Activated CD8-positive, alpha-beta T cell treated with anti-CD3 and anti-CD28 coated beads for 36 hours (primary cell): ENCODE data around the gene FABP6. TPM values are rescaled to one million over a fixed set of nuclear protein-coding genes. Genes with fewer than 3 reads are reported as not detected.

Experiments used
- ATAC-seq: fragments of 200-7000 bp; cut with Tn5 transposase; one replicate; pipeline ENCODE4 v1.10.0; 2021; ENCODE audit warnings: mild to moderate bottlenecking, moderate library complexity
- CTCF ChIA-PET: fragments of 350-600 bp; sonication (Branson Sonifier 250); formaldehyde crosslinking; loops from one replicate; lab custom pipeline; 2021; ENCODE audit warnings: antibody characterized with exemption; lab: Charles Lee
- POLR2A ChIA-PET: fragments of 350-600 bp; sonication (Branson Sonifier 250); formaldehyde crosslinking; loops from one replicate; lab custom pipeline; 2021; ENCODE audit warnings: antibody characterized with exemption; lab: Charles Lee
- DNase-seq: peaks from one replicate; pipeline ENCODE4 v3.0.0-alpha.2; 2020
- H3K27ac Mint-ChIP-seq: one replicate; pipeline ENCODE4 v1.8.0; 2021; ENCODE audit warnings: mild to moderate bottlenecking, mixed read lengths
- H3K27me3 Mint-ChIP-seq: one replicate; pipeline ENCODE4 v1.8.0; 2021; ENCODE audit warnings: mixed read lengths
- H3K36me3 Mint-ChIP-seq: one replicate; pipeline ENCODE4 v1.8.0; 2021; ENCODE audit warnings: low read depth, mixed read lengths
- H3K4me1 Mint-ChIP-seq: one replicate; pipeline ENCODE4 v1.8.0; 2021; ENCODE audit warnings: low read depth, mixed read lengths
- H3K4me3 Mint-ChIP-seq: one replicate; pipeline ENCODE4 v1.8.0; 2021; ENCODE audit warnings: mild to moderate bottlenecking, moderate library complexity, mixed read lengths
- H3K9me3 Mint-ChIP-seq: one replicate; pipeline ENCODE4 v1.8.0; 2021; ENCODE audit warnings: mixed read lengths
- intact Hi-C: fragments of 100-400 bp; cut with micrococcal nuclease; formaldehyde crosslinking; loops from one replicate; pipeline ENCODE4 v1.10.0; 2022
- total RNA-seq, 2 experiments: library from RNA; stranded (reverse); gene quantifications; one replicate each; pipeline ENCODE4 v1.2.3, GENCODE V29; 2021
- TF ChIP-seq, protein P1 (sequence below): fragments of 200-600 bp; IDR thresholded peaks from one replicate; pipeline ENCODE4 v1.8.0; 2022; ENCODE audit warnings: antibody characterized with exemption, mild to moderate bottlenecking

The FABP6 gene
- total RNA-seq, 2 experiments from 2014 or later, result not detected

DNA sequence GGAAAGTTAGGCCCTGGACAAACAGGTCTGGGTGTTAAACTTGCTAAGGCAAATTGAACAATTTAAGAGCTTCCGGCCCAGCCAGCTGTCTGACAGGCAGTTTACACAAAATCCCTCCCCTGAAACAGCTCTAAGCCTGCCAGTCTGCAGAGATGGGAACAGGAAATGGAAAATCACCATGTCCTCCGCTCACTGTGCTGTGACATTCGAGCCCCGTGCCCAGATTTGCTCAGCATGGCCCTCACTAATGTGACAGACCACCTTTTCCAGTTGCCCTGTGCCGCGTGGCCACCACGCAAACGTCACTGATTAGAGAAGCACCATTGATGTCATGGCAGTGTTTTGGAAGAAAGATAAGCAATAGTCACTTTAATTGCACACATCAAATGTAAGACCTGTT lies 42.1 kb downstream of the FABP6 start:
- intact Hi-C loops, result no loop called here
- DNase-seq, result peak; percentile 38
- CTCF ChIA-PET, result interaction anchor here (1.1 to 1.3 kb wide), 3 partner anchors 13 to 75 kb away, joined by 3 to 5 read pairs (median 4); no protein-coding TSS in a partner anchor
- TF ChIP-seq, protein P1, sequence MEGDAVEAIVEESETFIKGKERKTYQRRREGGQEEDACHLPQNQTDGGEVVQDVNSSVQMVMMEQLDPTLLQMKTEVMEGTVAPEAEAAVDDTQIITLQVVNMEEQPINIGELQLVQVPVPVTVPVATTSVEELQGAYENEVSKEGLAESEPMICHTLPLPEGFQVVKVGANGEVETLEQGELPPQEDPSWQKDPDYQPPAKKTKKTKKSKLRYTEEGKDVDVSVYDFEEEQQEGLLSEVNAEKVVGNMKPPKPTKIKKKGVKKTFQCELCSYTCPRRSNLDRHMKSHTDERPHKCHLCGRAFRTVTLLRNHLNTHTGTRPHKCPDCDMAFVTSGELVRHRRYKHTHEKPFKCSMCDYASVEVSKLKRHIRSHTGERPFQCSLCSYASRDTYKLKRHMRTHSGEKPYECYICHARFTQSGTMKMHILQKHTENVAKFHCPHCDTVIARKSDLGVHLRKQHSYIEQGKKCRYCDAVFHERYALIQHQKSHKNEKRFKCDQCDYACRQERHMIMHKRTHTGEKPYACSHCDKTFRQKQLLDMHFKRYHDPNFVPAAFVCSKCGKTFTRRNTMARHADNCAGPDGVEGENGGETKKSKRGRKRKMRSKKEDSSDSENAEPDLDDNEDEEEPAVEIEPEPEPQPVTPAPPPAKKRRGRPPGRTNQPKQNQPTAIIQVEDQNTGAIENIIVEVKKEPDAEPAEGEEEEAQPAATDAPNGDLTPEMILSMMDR, result no peak
- Mint-ChIP-seq H3K4me1 (peaks cover 11% of the 10 kb centered on the region), H3K36me3 (no peaks in the 10 kb centered on the region), H3K9me3 (no peaks in the 10 kb centered on the region), H3K27me3 (no peaks in the 10 kb centered on the region), H3K27ac (peak overlapping the region; percentile 10), H3K4me3 (no peak overlapping the region)
- POLR2A ChIA-PET, result no interaction called here
- ATAC-seq, result peak; percentile 85

- DNase-seq (no peak), ATAC-seq (no peak)
- Mint-ChIP-seq H3K36me3 (no peaks in the 10 kb centered on the region), H3K4me1 (peaks cover 11% of the 10 kb centered on the region), H3K4me3 (no peak overlapping the region), H3K9me3 (no peaks in the 10 kb centered on the region), H3K27me3 (no peaks in the 10 kb centered on the region), H3K27ac (no peak overlapping the region)
- POLR2A ChIA-PET, result no interaction called here
- intact Hi-C loops, result no loop called here
- CTCF ChIA-PET, result interaction anchor here (1.1 to 1.3 kb wide), 3 partner anchors 13 to 74 kb away, joined by 3 to 5 read pairs (median 4); no protein-coding TSS in a partner anchor
- TF ChIP-seq, protein P1, result no peak
Observed at GRCh38 chr5:160271836-160272235, 42.5 kb downstream of the FABP6 start.

- no peak for DNase-seq
- CTCF ChIA-PET, result interaction anchor here (0.6 to 1.2 kb wide), 3 partner anchors 12 to 74 kb away, joined by 3 to 4 read pairs (median 3); no protein-coding TSS in a partner anchor
- intact Hi-C loops, result no loop called here
- TF ChIP-seq, protein P1, result no peak
- H3K27ac Mint-ChIP-seq, result no peak overlapping the region
- no peak for ATAC-seq
- no peaks in the 10 kb centered on the region for H3K36me3 Mint-ChIP-seq
- no peaks in the 10 kb centered on the region for H3K27me3 Mint-ChIP-seq
- POLR2A ChIA-PET, result no interaction called here
- no peak overlapping the region for H3K4me3 Mint-ChIP-seq
- peaks cover 11% of the 10 kb centered on the region for H3K4me1 Mint-ChIP-seq
- H3K9me3 Mint-ChIP-seq, result no peaks in the 10 kb centered on the region
Observed at GRCh38 chr5:160272264-160272663, 43.0 kb downstream of the FABP6 start.

DNA sequence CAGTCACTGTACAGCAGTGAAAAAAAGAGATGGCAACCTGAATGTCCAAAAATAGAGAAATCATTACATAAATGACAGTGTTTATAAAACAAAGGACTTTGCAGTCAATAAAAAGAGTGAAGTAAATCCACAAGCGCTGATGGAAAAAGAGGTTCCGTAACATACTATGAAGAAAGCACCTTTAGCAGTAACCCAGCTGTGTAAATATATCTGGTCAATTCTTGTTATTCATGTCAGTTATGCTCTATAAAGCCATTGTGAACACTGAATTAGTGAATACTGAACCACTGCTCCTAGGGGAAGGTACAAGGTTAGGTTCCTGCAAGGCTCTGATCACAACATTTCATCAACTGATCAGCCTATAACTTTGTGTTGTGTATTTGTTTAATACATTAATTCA lies 43.6 kb downstream of the FABP6 start:
- CTCF ChIA-PET, result interaction anchor here (0.6 kb wide), 1 partner anchor 16 kb away, joined by 3 read pairs; no protein-coding TSS in a partner anchor
- intact Hi-C loops, result no loop called here
- no peaks in the 10 kb centered on the region for H3K27me3 Mint-ChIP-seq
- no peaks in the 10 kb centered on the region for H3K36me3 Mint-ChIP-seq
- TF ChIP-seq, protein P1, result no peak
- H3K27ac Mint-ChIP-seq, result no peak overlapping the region
- H3K9me3 Mint-ChIP-seq, result no peaks in the 10 kb centered on the region
- POLR2A ChIA-PET, result no interaction called here
- H3K4me1 Mint-ChIP-seq, result peaks cover 11% of the 10 kb centered on the region
- H3K4me3 Mint-ChIP-seq, result no peak overlapping the region
- ATAC-seq (no peak), DNase-seq (no peak)

DNA sequence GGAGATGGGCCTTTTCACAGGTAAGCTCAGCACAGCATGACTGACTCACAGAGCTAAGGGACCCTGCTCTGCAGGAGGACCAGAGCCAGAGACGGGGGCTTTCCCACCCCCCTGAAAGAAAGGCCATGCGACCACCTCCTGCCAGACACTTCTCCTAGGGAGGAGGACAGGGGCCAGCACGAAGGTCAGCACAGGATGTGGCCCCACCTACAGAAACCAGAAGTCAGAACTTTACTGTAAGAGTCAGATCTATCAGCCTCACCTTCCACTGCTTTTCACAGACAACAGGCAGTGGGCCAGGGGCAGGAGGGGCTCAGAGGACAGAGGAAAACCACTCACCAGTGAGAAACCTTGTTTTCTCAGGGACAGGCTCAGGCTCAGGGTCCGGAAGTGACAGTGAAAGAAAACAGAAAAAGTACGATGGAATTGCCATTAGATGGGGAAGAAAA lies 45.2 kb downstream of the FABP6 start:
- ChIA-PET CTCF (no interaction called here), POLR2A (no interaction called here)
- no peaks in the 10 kb centered on the region for H3K27me3 Mint-ChIP-seq
- H3K4me1 Mint-ChIP-seq, result peaks cover 11% of the 10 kb centered on the region
- intact Hi-C loops, result no loop called here
- H3K9me3 Mint-ChIP-seq, result no peaks in the 10 kb centered on the region
- H3K36me3 Mint-ChIP-seq, result no peaks in the 10 kb centered on the region
- DNase-seq, result no peak
- no peak overlapping the region for H3K4me3 Mint-ChIP-seq
- peak; percentile 49 for ATAC-seq
- TF ChIP-seq, protein P1, result no peak
- H3K27ac Mint-ChIP-seq, result peak overlapping the region; percentile 55
